GM19455 (cell line): ENCODE measurements around the gene CDON.
"Not testable (repeated sequence)": the region's sequence is repeated elsewhere in the genome, so short reads cannot be mapped to it uniquely, and the experiment has no call there.

Experiments used
- ATAC-seq: cut with Tn5 transposase; IDR thresholded peaks from one replicate; pipeline ENCODE4 v1.9.1; 2021; ENCODE audit not compliant: unreplicated experiment

The CDON gene

GRCh38 chr11:126051117-126051516 is 11.5 kb downstream of the CDON start:
- ATAC-seq = no peak

DNA sequence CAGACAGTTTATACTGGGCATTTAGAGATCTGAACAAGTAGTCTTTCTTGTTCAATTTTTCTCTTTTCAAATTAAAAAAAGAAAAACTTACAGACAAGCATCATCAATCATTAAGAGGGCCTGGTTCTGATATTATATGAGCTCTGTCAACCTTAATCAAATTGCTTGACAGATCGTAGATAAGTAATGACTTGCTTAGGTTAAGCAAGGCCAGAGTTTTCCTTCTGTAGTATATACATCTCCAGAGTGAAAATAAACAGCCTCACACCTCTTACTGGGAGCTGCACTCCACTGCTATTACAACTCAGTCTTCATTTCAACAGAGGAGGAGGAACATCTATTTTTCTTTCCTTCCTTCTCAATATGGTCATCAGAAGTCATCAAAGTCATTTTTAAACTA is 13.5 kb downstream of the CDON start:
- ATAC-seq = no peak

GRCh38 chr11:126048197-126048596 is 14.5 kb downstream of the CDON start:
- ATAC-seq = no peak

DNA sequence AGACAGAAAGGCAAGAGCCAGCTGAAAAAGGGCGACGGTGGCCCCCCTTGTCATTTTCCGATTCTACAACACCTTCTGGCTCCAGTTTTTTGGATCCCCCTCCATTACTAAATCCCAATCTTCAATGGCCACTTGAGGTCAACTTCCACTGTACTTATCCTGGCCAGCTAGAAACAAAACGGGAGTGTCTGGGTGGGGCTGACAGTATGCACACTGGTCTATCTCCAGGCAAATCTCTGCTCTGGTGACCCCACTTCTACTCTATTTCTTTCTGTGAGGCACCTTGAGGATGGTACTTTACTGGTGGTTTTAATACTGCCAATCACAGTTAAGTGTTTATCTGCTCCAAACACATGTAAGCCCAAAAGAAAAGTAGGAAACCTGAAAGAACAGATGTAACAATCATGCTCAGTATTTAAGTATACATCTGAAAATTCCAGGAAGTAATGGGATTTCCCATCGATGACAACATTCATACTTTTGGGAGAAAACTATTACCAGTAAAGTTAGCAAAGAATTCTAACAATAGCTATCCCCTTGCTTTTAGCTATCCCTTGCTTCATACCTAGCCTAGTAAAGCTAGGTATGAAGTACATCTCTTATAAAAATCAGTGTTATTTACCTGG is 16.0 kb downstream of the CDON start:
- ATAC-seq = no peak

- no peak for ATAC-seq
Observed at GRCh38 chr11:126039485-126040271, 23.0 kb downstream of the CDON start.

DNA sequence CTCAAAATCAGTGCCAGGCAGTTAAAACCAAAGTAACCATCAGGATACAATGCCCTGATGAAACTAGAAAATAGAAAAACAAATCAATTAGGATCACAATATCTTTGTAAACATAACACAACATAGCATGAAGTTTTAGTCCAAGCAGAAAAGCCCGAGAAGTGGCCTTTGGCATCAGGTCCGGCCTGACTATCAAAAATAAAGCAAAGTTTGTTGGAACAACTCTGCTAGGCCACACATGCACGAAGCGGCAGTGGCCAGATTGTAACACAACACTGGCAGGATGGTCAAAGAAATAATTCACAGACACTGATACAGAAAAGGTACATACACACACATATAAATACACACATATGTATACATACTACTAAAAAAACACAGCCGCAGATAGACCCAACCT is 26.9 kb downstream of the CDON start:
- no peak for ATAC-seq

GRCh38 chr11:126034933-126035425 is 27.7 kb downstream of the CDON start:
- ATAC-seq = no peak

GRCh38 chr11:126034039-126034932 is 28.4 kb downstream of the CDON start:
- ATAC-seq = no peak

GRCh38 chr11:126032375-126032774 is 30.3 kb downstream of the CDON start:
- no peak for ATAC-seq

- ATAC-seq = no peak
Observed at GRCh38 chr11:126029805-126030204, 32.9 kb downstream of the CDON start.

DNA sequence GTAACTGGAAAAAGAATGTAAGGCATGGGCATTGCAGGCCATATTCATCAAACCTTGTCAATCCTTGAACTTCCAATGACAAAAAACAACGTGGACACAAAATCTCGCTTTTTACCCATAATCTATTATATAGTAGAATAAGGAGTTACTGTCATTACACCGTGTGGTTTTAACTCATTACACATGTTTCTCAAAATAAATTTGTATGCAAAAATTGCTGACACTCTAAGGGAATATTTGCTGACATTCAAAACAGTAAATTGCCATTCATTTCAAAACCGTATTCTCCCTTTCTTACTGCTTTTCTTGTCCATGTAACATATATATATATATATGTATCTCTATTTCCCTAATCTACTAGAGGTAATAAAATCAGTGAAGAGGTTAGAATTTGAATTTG is 33.4 kb downstream of the CDON start:
- ATAC-seq = no peak

GRCh38 chr11:126028534-126028933 is 34.1 kb downstream of the CDON start:
- not testable (repeated sequence) for ATAC-seq

- no peak for ATAC-seq
Observed at GRCh38 chr11:126026579-126026978, 36.1 kb downstream of the CDON start.

DNA sequence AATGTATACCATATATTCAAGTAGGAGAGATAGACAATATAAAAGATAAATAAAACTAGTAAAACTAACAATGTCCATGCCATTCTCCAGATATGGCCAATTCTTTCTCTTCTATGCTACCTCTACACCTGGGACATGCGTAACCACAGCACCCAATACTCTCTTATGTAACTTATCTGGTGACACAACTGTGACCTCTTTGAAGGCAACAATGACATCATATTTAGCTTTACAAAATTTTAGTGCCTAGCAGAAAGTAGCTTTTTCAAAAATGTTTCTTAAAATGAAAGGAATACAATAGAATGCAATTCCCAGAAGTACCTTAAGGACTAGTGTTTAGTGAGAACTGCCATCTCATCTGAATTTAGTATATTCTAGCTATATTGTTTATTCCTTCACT is 36.8 kb downstream of the CDON start:
- no peak for ATAC-seq

- ATAC-seq = no peak
Observed at GRCh38 chr11:126024123-126024522, 38.5 kb downstream of the CDON start.

- ATAC-seq = no peak
Observed at GRCh38 chr11:126012852-126013251, 49.8 kb downstream of the CDON start.

- no peak for ATAC-seq
Observed at GRCh38 chr11:126011754-126012153, 50.9 kb downstream of the CDON start.

DNA sequence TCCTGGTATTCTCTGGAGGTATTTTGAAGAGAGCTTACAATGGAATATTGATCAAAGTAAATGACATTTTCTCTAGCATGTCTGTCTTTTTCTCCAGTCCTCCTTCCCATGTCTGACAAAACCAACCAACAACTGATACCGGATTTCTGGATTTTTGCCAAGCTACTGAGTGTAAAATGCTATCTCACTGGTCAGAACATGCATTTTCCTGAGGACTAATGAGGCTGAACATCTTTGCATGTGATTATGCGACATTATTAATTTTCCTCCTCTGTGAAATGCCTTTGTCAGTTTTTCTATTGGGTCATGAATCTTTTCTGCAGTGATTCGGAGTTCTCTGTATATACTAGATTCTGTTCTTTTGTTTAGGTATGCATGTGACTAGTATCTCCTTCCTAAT is 51.4 kb downstream of the CDON start:
- ATAC-seq = no peak

DNA sequence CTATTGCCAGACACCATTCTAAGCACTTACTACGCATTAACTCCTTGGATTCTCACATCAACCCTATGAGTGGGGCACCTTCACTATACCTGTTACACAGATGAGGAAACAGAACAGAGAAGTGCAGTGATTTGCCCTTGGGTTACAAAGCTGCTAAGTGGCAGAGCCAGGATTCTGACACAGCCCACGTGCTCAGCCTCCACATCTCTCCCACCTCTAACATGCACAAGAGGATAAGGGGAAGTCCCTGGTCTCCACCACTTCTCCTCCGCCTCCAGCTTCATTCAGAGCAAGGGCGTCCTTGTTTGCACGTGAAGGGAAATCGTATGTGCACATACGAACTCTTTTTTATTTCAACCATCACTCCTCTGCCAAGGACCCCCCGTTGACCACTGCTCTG is 53.7 kb downstream of the CDON start:
- no peak for ATAC-seq

DNA sequence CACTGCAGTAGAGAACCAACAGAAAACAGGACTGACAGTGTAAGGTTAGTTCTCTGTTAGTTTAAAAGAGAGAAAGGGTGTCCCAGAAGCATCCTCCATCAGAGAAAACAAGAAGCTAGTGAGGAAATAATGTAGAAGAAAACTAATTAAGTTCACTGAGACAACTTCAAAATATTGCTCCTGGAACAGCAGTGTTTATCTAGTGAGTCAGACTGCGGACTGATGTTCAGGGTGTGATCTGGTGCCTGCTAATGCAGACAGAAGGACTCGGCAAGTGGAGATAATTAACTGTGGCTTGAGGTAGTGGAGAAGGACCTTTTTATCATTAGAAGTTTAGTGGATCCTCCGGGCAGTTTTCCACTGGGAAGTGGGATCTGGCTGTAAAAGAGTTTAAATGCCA is 55.4 kb downstream of the CDON start:
- ATAC-seq = no peak

- no peak for ATAC-seq
Observed at GRCh38 chr11:126006068-126006467, 56.6 kb downstream of the CDON start.

DNA sequence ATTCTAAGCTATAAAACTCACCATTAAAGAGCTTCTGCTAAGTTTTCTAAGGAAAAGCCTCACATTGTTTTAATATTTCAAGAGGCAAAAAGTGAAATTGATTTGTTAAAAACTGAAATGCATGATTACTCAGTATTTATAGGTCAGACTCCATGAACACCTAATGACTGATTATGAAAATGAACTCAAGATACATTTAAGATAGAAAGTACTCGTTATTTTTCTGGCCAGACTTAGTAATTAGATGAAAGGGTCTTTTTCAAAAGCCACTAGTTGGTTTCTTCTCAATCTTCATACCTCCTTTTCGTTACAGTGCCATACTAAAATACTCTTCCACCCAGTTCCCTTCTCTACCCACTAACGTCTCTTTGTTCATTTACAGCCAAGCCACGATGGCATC is 60.5 kb downstream of the CDON start:
- ATAC-seq = no peak
